ENCODE measurements around the gene TTLL5.

The TTLL5 gene

DNA sequence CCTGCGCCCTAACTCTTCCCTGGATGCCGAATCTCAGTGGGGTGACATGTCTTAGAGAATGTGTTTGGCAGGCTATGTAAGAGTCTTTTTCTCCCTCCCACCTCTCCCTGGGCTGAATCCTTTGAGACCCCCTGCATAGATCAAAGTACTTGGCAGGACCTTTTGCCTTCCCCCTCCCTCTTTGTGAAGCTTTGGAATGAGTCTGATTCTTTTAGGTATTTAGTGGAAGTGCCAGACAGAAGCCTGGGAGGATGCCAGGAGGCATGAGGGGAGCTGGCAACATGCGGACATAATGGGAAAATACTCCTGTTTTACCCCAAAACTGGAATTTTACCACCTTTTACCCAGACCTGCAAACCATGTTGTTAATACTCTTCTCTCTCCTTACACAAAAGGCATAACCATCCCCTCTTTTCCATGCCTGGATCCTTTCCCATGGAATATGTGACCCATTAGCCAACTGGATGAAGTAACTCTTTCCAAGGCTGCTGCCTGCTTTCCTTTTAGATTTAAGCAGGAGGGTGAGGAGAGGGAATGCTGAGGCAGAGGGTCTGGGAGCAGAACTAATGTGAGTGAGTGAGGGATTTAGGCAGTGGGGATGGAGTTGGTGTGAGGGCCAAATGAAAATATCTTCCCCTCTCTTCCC lies 41.7 kb downstream of the TTLL5 start:
- DNase-seq: no peak

- DNase-seq: no peak
These were observed 42.4 kb downstream of the TTLL5 start for GRCh38 chr14:75703467-75703866.

GRCh38 chr14:75705014-75705413 lies 44.0 kb downstream of the TTLL5 start:
- no peak for DNase-seq

DNA sequence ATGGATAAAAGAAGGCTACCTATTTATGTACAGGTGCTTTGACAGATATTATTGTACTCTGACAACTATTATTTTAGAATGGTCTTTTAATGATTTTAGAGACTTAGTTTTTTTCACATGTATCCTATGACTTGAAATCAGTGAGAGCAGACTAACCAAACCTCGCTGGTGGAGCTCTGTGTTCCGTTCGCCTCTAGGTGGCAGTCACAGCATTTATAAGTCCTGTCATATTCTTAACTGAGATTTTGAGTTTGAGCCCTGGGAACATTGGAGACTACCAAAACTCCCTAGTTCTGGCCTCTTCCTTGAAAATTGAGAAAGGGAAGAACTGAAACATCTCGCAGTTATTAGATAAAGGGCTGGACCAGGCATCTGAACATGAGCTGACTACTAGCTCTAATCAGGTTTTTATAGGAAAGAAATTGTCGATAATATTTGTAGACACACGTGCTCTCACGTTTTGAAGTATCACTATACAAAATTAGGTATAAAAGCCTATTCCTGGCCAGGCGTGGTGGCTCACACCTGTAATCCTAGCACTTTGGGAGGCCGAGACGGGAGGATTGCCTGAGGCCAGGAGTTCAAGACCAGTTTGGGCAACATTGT lies 48.3 kb downstream of the TTLL5 start:
- DNase-seq: peak; percentile 71

DNA sequence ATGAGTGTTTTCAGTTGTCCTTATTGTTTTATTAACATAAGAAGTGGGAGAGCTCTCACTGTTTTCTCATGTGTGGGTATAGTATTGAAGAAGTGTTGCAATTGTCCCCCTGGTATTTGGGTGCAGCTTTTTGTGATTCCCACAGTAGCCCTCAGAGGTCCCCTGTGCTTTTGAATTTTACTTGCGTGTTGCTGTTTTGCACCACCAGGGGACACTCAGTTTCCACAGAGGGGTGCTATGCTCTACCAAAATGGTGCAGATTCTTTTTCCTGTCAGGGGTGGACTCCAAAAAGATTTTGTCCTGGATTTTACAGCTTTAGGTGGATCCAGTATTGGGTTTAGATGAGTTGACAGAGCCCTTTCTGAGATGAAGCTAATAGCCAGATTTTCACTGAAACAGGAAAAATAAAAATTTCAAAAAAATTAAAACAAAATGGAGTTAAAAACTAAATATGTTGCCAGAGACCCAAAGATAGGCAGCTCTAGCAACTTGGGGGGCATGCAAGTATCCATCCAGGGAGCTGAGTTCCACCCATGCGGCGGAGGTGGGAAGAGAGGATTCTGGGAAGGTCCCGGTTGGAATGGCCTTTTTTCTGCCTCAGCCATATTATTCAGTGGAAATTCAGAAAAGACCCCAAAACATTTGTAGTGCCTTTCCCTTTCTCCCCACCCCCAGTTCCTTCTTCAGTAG lies 50.2 kb downstream of the TTLL5 start:
- DNase-seq: peak; percentile 14

- no peak for DNase-seq
These were observed 50.8 kb downstream of the TTLL5 start for GRCh38 chr14:75711796-75712211.

DNA sequence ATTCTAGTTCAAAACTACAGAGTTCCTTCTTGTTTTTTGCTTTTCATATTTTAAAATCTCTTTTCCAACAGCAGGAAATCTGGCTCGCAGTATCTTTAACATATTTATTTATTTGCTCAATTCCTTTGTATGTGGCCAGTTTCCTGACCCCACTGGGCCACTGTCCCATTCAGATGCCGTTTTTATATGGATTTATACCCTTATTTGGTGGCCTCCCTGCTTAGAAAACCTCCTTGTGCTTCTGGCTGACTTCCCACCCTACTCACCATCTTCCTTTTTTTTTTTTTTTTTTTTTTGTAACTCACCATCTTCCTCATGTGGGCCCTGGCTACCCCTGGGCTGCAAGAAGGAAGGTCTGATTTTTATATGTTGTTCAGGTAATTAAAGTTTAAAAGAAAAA lies 53.9 kb downstream of the TTLL5 start:
- no peak for DNase-seq

- DNase-seq: no peak
These were observed 55.1 kb downstream of the TTLL5 start for GRCh38 chr14:75715926-75716780.

GRCh38 chr14:75717729-75718128 lies 56.7 kb downstream of the TTLL5 start:
- no peak for DNase-seq

- no peak for DNase-seq
These were observed 57.2 kb downstream of the TTLL5 start for GRCh38 chr14:75718199-75718598.

DNA sequence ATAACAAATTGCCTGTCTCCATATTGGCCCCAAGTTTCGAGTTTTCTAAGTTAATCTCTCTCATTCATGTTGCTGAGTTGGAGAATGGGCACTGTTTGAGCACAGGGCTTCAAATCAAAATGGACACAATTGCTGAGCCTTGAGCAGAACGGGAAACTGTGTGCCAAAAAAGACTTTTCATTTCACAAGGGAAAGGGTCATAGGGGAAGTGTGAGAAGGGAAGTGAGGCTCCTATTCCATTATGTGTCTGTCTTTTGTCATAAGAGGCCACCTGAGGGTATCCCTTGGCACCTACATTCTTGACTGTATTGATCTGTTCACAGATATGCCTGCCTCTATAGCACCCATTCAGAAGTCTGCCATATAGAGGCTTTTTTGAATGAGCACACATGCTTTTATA lies 59.1 kb downstream of the TTLL5 start:
- no peak for DNase-seq

GRCh38 chr14:75720842-75721498 lies 59.9 kb downstream of the TTLL5 start:
- DNase-seq: no peak

DNA sequence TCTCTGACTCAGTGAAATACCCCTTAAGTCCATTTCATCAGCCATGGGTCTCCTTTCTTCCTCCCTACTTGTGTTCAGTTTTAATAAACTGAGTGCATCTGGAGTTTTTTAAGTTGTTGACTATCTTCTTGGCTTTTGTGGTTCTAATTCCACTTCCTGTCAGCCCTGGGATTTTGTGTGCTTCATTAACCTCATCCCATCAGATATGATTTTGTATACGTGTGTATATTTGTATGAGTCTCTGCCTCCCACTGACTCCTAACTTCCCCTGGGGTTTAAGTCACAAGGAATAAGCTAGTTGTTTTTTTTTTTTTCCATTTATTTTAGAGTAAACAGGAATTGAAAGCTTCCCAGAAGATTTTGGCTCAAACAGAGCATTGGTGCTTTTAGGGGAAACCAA lies 62.7 kb downstream of the TTLL5 start:
- DNase-seq: no peak

DNA sequence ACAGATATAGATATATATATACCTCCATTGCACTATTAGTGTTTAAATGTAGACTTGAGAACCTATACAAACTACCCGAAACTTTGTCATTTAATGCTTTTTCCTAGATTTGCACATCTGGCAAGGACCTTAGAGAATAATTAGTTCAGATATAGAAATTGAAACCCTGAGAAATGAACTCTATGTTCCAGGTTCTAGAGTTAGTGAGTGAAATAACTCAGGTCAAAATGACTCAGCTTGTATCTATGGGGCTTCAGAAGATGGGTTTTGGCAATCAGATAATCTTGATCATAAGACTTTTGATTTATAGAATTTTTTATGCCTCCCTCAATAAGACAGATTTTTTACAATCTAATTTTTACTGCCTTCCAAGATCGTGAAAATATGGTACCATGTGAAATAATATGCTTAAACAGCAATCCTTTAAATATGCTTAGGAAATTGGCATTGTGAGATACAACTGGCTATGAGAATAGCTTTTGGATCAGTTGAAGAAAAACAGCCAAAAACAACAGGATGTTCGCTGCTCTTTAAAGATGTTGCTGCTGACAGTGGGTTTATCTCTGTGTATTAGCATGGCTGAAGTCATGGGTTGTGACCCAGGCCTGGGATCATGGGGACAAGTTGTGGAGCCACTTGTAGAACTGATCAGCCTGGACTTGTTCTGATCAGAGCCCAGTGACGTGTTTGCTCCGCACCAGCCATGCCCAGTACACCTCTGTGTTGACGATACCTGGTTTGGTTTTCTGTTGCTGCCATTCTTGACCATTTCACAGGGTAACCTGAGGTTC lies 63.6 kb downstream of the TTLL5 start:
- DNase-seq: no peak

GRCh38 chr14:75725481-75725880 lies 64.4 kb downstream of the TTLL5 start:
- no peak for DNase-seq

DNA sequence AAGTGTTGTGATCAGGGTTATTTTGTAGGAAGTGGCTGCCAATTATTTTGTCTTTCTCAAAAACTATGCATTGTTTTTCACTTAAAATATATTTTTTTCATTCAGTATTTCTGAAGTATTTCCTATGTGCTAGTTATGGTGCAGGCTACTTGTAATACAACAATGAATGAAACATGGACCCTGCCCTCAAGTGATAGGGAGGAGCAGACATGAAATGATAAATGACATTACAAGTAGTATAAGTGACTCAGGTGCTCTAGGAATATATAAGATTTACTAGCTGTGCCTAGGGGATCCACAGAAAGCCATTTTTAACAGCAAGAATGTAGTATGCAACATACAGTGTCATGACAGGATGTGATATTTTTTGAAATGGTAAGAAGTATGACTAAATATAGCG lies 65.3 kb downstream of the TTLL5 start:
- no peak for DNase-seq

- DNase-seq: no peak
These were observed 66.1 kb downstream of the TTLL5 start for GRCh38 chr14:75727124-75727523.

DNA sequence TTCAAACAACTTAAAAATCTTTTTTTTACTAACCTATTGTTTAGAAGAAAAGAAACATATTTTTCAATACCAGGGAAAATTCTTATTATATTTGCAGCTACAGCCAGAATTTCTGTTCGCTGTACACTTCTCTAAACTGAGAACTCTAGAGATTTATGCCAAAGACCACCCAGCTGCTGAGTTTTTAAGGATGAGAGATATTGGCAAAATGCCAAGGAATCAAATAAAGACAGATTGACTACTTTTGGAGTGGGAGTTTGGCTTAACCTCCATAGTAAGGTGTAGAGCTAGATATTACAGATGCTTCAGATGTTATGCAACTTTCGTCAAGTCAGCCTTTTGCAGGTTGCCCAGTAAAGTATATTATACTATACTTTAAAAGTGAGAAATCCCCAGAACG lies 71.8 kb downstream of the TTLL5 start:
- DNase-seq: no peak

DNA sequence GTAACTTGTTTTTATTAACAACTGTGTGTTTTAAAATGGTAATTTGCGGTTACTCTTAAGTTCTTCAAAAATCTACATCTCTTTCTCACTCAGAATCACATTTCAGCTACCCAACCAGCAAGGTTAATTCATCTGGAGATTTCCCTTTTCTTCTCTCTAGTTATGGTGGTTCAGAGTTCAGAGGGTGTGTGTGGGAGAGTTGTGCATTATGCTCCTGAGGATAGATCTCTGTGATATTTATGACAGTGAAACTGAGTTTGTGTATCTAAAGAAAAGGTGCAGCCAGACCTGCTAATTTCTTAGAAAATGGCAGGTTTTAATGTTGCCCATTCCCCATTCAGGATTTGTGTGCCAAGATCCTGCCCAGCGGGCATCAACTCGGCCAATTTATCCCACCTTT lies 73.8 kb downstream of the TTLL5 start:
- DNase-seq: no peak

DNA sequence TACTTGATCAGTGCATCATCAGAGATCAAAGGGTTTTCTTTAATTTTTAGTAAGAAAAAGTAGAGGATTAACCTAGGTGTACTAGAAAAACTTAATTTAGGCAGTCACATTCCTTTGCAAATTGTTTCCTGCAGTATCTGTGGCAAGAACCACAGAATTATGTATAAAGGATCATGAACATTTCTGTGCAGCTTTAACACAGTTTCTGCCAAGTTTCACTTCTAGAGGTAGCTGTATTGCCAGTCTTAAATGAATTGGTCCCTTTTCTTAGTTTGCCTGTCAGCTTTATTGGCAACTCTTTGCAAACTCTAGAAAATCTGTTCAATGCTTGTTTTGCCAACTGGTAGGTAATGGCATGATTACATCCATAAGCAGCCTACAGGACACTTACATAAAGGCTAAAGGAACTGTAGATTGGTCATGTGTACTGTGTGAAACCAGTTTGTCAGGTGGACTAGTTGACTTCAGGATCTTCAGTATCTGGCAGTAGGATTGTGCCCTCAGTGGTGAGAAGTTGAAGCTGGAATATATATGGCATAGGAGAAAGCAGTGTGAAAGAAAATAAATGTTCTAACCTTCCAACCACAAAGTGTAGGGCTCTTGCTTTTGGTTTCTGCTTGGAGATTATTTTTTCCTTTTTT lies 75.9 kb downstream of the TTLL5 start:
- no peak for DNase-seq

DNA sequence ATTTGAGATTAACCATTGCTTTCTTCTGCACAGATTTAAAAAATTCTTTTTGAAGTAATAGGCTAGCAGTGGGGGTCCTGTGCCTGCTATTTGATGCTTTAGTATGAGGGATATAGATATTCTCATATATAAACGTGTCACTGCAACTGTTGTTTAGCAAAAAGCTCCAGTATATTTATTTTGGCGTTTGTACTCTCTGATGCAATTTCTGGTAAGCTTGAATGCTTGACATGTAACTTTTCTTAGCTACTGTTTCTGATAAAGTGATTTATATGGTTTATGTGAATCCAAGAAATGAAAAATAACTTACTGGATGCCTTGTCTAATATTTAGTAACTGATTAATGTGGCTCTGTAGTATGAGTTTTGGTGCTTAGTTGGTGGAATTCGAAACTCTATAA lies 77.1 kb downstream of the TTLL5 start:
- DNase-seq: no peak

- no peak for DNase-seq
These were observed 81.8 kb downstream of the TTLL5 start for GRCh38 chr14:75742867-75743266.
